ENCODE data around the gene CCDC107.

- TF ChIP-seq CTCF (IDR thresholded peaks at IDR 0.05) (peak in 2 of 3 experiments; percentile 38 to 50), POLR2A (IDR thresholded peaks at IDR 0.05; ENCODE audit: low read depth) (peak; percentile 95), EP300 (IDR thresholded peaks at IDR 0.05) (no peak)
Measured at GRCh38 chr9:35658137-35658967, at the start of gene CCDC107.
